ENCODE measurements around the gene SEC22A. TPM values are rescaled to one million over a fixed set of nuclear protein-coding genes. Genes with fewer than 3 reads are reported as not detected.

The SEC22A gene
- polyA plus RNA-seq, 2 donors: 3.2 to 11.5 TPM

DNA sequence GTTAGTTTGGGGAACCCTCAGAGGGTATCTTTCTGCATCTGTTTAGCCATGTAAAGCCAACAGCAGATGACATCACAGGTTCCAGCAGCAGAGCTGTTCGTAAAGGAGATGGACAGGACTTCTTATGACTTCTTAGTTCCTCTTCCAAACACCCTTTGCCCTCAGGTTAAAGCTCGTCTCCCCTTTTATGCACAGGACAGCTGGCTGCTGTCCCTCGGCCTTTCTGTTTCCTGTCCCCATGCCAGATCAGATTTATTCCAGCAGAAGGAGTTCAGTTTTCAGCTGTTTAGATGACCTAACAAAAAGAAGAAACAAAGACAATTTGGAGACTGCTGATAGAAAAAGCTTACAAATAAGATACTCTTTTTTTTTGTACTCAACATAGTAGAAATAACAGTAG lies 45.1 kb downstream of the SEC22A start:
- 46 to 47% methylated on average over 3 of the region's 3 CpGs for WGBS, 2 donors
- H3K9me3 ChIP-seq (ENCODE audit: control insufficient read depth in 2 of 2, insufficient read depth in 1 of 2, low read depth in 1 of 2, low read length in 1 of 2): no peaks in the 10 kb centered on the region
- no peak overlapping the region for H3K27ac ChIP-seq (ENCODE audit: low read depth in 2 of 2, low read length in 1 of 2)
- no peaks in the 10 kb centered on the region for H3K27me3 ChIP-seq (ENCODE audit: control insufficient read depth in 1 of 2, insufficient read depth in 2 of 2, low read length in 2 of 2)
- no peaks in the 10 kb centered on the region for H3K4me1 ChIP-seq (ENCODE audit: control insufficient read depth in 2 of 2, insufficient read depth in 2 of 2, low read length in 1 of 2)
- H3K36me3 ChIP-seq (ENCODE audit: control insufficient read depth in 2 of 2, insufficient read depth in 2 of 2, low read length in 1 of 2): peaks cover 0 to 2% of the 10 kb centered on the region in 2 donors
- H3K4me3 ChIP-seq (ENCODE audit: low read depth in 1 of 2, low read length in 2 of 2): no peak overlapping the region

DNA sequence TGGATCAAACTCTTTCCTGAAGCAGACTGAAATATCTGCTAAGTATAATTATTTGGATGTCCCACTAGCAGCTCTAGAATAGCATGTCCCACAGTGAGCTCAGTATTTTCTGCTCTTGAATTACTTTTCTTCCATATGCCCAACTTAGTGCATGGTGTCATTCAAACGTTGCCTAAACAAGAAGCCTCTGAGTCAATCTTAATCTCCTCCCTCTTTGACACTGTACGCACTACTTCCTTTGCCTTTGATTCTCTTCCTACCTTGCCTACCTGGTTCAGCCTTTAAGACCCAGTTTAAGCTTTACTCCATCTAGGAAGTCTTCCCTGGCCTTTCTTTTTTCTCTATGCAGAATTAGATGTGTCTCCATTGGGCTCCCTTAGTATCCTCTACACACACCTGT lies 54.5 kb downstream of the SEC22A start:
- 36 to 57% methylated on average over 2 of the region's 2 CpGs for WGBS, 2 donors
- no peaks in the 10 kb centered on the region for H3K36me3 ChIP-seq (ENCODE audit: control insufficient read depth in 2 of 2, insufficient read depth in 2 of 2, low read length in 1 of 2)

DNA sequence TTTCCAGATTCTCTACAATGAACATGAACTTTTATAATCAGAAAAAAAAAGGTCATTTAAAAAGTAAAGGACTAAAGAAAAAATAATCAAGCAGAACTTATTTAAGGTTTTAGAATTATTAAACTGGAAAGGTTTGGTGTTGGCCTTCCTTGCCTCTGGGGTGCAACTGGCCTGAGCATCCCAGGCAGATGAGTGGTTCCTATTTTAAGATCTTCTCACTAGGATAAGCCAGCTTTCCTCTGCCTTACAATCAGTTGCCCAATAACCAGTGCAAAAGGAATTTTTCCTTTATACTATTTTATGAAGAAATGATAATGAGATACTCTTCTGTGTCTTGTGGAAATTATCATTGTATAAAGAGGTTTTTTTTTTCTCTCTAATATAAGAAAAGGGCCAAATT lies 56.6 kb downstream of the SEC22A start:
- no peaks in the 10 kb centered on the region for H3K36me3 ChIP-seq (ENCODE audit: control insufficient read depth in 2 of 2, insufficient read depth in 2 of 2, low read length in 1 of 2)
- H3K9me3 ChIP-seq (ENCODE audit: control insufficient read depth in 2 of 2, insufficient read depth in 1 of 2, low read depth in 1 of 2, low read length in 1 of 2): no peaks in the 10 kb centered on the region

More for the DNA sequence above, 54.5 kb downstream of the SEC22A start:
- Histone ChIP-seq H3K27ac (ENCODE audit: low read depth in 2 of 2, low read length in 1 of 2) (no peak overlapping the region), H3K4me1 (ENCODE audit: control insufficient read depth in 2 of 2, insufficient read depth in 2 of 2, low read length in 1 of 2) (no peaks in the 10 kb centered on the region), H3K27me3 (ENCODE audit: control insufficient read depth in 1 of 2, insufficient read depth in 2 of 2, low read length in 2 of 2) (no peaks in the 10 kb centered on the region), H3K4me3 (ENCODE audit: low read depth in 1 of 2, low read length in 2 of 2) (no peak overlapping the region), H3K9me3 (ENCODE audit: control insufficient read depth in 2 of 2, insufficient read depth in 1 of 2, low read depth in 1 of 2, low read length in 1 of 2) (no peaks in the 10 kb centered on the region)

DNA sequence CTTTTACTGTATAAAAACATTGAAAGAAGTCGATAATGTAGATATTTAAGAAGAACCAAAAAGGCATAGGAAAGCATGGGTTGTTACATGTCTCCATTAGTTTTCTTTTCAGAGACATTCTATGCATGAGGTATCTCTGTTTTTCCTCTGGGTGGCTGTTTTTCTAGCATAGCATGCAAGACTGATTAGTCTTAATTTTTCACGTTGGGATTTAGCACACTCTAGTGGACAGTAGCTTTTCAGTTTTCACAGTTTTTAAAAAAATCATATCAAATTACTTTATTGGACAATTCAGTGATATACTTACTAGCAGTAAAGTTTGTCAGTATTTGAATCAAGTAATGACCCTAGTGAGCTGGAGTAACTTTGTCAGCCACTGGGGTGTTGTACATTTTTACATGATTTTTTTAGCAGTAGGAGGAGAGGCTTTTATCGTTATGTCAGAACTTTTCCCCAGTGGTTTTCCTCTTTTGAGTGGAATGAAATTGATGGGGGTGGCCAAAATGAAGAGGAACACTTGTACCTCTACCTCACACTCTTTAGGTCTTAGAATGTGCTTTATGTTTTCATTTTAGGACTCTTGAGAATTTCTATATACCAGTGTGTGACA lies 57.2 kb downstream of the SEC22A start:
- Histone ChIP-seq H3K4me1 (ENCODE audit: control insufficient read depth in 2 of 2, insufficient read depth in 2 of 2, low read length in 1 of 2) (no peaks in the 10 kb centered on the region), H3K27ac (ENCODE audit: low read depth in 2 of 2, low read length in 1 of 2) (no peak overlapping the region)
- 44 to 50% methylated on average over 3 of the region's 3 CpGs for WGBS, 2 donors

More for the DNA sequence above, 56.6 kb downstream of the SEC22A start:
- Histone ChIP-seq H3K27me3 (ENCODE audit: control insufficient read depth in 1 of 2, insufficient read depth in 2 of 2, low read length in 2 of 2) (no peaks in the 10 kb centered on the region), H3K27ac (ENCODE audit: low read depth in 2 of 2, low read length in 1 of 2) (no peak overlapping the region), H3K4me3 (ENCODE audit: low read depth in 1 of 2, low read length in 2 of 2) (no peak overlapping the region), H3K4me1 (ENCODE audit: control insufficient read depth in 2 of 2, insufficient read depth in 2 of 2, low read length in 1 of 2) (no peaks in the 10 kb centered on the region)

DNA sequence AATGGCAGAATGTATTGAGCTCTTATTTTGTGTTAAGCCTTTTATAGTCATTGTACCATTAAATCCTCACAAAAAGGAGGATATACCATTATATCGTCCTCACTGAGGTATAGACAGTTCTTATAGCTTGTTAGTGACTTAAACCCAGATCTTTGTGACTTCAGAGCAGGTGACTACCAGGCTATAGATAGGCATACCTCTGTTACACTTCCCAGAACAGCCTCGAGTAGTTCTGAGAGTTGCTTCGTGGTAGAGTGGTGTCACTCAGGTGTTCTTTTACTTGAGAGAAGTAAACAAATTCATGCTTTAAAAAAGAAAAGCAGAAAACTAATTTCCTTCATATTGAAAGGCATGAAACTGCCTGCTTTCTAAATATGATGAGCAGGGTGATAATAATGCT lies 59.9 kb downstream of the SEC22A start:
- H3K27ac ChIP-seq (ENCODE audit: low read depth in 2 of 2, low read length in 1 of 2): no peak overlapping the region
- H3K4me1 ChIP-seq (ENCODE audit: control insufficient read depth in 2 of 2, insufficient read depth in 2 of 2, low read length in 1 of 2): no peaks in the 10 kb centered on the region
- H3K4me3 ChIP-seq (ENCODE audit: low read depth in 1 of 2, low read length in 2 of 2): no peak overlapping the region
- 70 to 74% methylated on average over 3 of the region's 3 CpGs for WGBS, 2 donors
- H3K9me3 ChIP-seq (ENCODE audit: control insufficient read depth in 2 of 2, insufficient read depth in 1 of 2, low read depth in 1 of 2, low read length in 1 of 2): no peaks in the 10 kb centered on the region
- H3K27me3 ChIP-seq (ENCODE audit: control insufficient read depth in 1 of 2, insufficient read depth in 2 of 2, low read length in 2 of 2): no peaks in the 10 kb centered on the region
- no peaks in the 10 kb centered on the region for H3K36me3 ChIP-seq (ENCODE audit: control insufficient read depth in 2 of 2, insufficient read depth in 2 of 2, low read length in 1 of 2)

More for the DNA sequence above, 57.2 kb downstream of the SEC22A start:
- H3K9me3 ChIP-seq (ENCODE audit: control insufficient read depth in 2 of 2, insufficient read depth in 1 of 2, low read depth in 1 of 2, low read length in 1 of 2): no peaks in the 10 kb centered on the region
- no peaks in the 10 kb centered on the region for H3K36me3 ChIP-seq (ENCODE audit: control insufficient read depth in 2 of 2, insufficient read depth in 2 of 2, low read length in 1 of 2)
- no peak overlapping the region for H3K4me3 ChIP-seq (ENCODE audit: low read depth in 1 of 2, low read length in 2 of 2)
- H3K27me3 ChIP-seq (ENCODE audit: control insufficient read depth in 1 of 2, insufficient read depth in 2 of 2, low read length in 2 of 2): no peaks in the 10 kb centered on the region

DNA sequence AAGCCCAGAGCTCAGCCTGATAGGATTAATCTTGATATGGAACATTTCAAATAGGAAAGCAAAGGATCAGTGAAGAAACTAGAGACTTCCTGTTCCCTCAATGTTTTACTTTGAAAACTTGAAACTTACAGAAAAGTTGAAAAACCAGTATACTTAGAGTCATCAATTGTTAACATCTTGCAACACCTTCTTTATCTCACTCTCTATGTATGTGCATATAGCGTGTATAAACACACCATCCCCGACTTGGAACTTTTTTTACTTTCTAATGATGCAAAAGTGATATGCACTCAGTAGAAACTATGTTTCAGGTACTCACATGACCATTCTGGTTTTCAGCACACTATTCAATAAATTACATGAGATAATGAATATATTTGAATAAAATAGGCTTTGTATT lies 60.5 kb downstream of the SEC22A start:
- H3K36me3 ChIP-seq (ENCODE audit: control insufficient read depth in 2 of 2, insufficient read depth in 2 of 2, low read length in 1 of 2): no peaks in the 10 kb centered on the region
- no peak overlapping the region for H3K4me3 ChIP-seq (ENCODE audit: low read depth in 1 of 2, low read length in 2 of 2)
- WGBS, 2 donors: 67 to 80% methylated on average over 2 of the region's 2 CpGs
- no peaks in the 10 kb centered on the region for H3K9me3 ChIP-seq (ENCODE audit: control insufficient read depth in 2 of 2, insufficient read depth in 1 of 2, low read depth in 1 of 2, low read length in 1 of 2)
- no peaks in the 10 kb centered on the region for H3K4me1 ChIP-seq (ENCODE audit: control insufficient read depth in 2 of 2, insufficient read depth in 2 of 2, low read length in 1 of 2)
- no peak overlapping the region for H3K27ac ChIP-seq (ENCODE audit: low read depth in 2 of 2, low read length in 1 of 2)
- H3K27me3 ChIP-seq (ENCODE audit: control insufficient read depth in 1 of 2, insufficient read depth in 2 of 2, low read length in 2 of 2): no peaks in the 10 kb centered on the region

DNA sequence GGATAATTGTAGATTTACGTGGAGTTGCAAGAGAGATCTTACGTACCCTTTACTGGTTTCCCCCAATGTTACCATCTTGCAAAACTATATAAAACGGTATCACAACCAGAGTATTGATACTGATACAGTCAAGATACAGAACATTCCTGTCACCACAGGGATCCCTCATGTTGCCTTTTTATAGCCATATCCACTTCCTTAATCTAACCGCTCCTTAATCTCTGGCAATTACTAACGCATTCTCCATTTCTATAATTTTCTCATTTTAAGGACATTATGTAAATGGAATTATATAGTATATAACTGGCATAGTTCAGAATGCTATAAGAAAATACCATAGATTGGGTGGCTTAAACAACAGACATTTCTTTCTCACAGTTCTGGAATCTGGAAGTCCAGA lies 61.1 kb downstream of the SEC22A start:
- Histone ChIP-seq H3K4me3 (ENCODE audit: low read depth in 1 of 2, low read length in 2 of 2) (no peak overlapping the region), H3K4me1 (ENCODE audit: control insufficient read depth in 2 of 2, insufficient read depth in 2 of 2, low read length in 1 of 2) (no peaks in the 10 kb centered on the region), H3K9me3 (ENCODE audit: control insufficient read depth in 2 of 2, insufficient read depth in 1 of 2, low read depth in 1 of 2, low read length in 1 of 2) (no peaks in the 10 kb centered on the region), H3K27ac (ENCODE audit: low read depth in 2 of 2, low read length in 1 of 2) (no peak overlapping the region), H3K27me3 (ENCODE audit: control insufficient read depth in 1 of 2, insufficient read depth in 2 of 2, low read length in 2 of 2) (no peaks in the 10 kb centered on the region), H3K36me3 (ENCODE audit: control insufficient read depth in 2 of 2, insufficient read depth in 2 of 2, low read length in 1 of 2) (no peaks in the 10 kb centered on the region)
- WGBS, 2 donors: 86 to 92% methylated on average over 5 of the region's 5 CpGs

DNA sequence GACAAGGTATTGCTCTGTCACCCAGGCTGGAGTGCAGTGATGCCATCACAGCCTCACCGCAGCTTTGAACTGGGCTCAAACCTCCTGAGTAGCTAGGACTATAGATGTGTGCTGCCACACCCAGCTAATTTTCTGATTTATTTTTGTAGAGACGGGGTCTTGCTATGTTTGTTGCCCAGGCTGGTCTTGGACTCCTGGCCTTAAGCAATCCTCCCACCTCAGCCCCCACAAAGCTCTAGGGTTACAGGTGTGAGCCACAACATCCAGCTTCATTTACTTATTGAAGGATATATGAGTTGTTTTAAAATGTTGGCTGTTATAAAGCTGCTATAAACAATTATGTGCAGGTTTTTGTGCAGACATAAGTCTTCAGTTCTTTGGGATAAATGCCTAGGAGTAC lies 62.2 kb downstream of the SEC22A start:
- Histone ChIP-seq H3K27me3 (ENCODE audit: control insufficient read depth in 1 of 2, insufficient read depth in 2 of 2, low read length in 2 of 2) (no peaks in the 10 kb centered on the region), H3K4me1 (ENCODE audit: control insufficient read depth in 2 of 2, insufficient read depth in 2 of 2, low read length in 1 of 2) (no peaks in the 10 kb centered on the region), H3K36me3 (ENCODE audit: control insufficient read depth in 2 of 2, insufficient read depth in 2 of 2, low read length in 1 of 2) (no peaks in the 10 kb centered on the region), H3K9me3 (ENCODE audit: control insufficient read depth in 2 of 2, insufficient read depth in 1 of 2, low read depth in 1 of 2, low read length in 1 of 2) (no peaks in the 10 kb centered on the region), H3K4me3 (ENCODE audit: low read depth in 1 of 2, low read length in 2 of 2) (no peak overlapping the region), H3K27ac (ENCODE audit: low read depth in 2 of 2, low read length in 1 of 2) (no peak overlapping the region)
- 98 to 100% methylated on average over 2 of the region's 2 CpGs for WGBS, 2 donors

DNA sequence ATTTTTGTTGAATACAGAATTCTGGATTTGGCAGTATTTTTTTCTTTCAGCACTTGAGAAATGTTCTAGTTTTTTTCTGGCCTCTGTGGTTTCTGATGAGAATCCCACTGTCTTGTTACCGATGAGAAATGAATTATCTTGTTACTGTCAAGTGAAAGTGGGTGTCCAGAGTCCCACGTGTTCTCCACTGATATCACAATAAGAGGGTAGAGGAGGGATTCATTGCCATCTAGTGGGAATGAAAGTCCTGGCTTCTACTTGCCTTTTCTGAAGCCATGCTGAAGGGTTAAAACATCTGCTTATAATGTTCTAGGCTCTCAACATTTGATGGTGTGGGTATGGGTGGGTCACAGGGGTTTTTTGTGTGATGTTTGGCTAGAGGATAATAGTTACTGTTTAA lies 66.1 kb downstream of the SEC22A start:
- WGBS, 2 donors: 86 to 88% methylated on average over 2 of the region's 2 CpGs
- H3K4me1 ChIP-seq (ENCODE audit: control insufficient read depth in 2 of 2, insufficient read depth in 2 of 2, low read length in 1 of 2): no peaks in the 10 kb centered on the region
- no peak overlapping the region for H3K27ac ChIP-seq (ENCODE audit: low read depth in 2 of 2, low read length in 1 of 2)
- H3K9me3 ChIP-seq (ENCODE audit: control insufficient read depth in 2 of 2, insufficient read depth in 1 of 2, low read depth in 1 of 2, low read length in 1 of 2): no peaks in the 10 kb centered on the region
- no peaks in the 10 kb centered on the region for H3K36me3 ChIP-seq (ENCODE audit: control insufficient read depth in 2 of 2, insufficient read depth in 2 of 2, low read length in 1 of 2)
- no peaks in the 10 kb centered on the region for H3K27me3 ChIP-seq (ENCODE audit: control insufficient read depth in 1 of 2, insufficient read depth in 2 of 2, low read length in 2 of 2)
- no peak overlapping the region for H3K4me3 ChIP-seq (ENCODE audit: low read depth in 1 of 2, low read length in 2 of 2)

DNA sequence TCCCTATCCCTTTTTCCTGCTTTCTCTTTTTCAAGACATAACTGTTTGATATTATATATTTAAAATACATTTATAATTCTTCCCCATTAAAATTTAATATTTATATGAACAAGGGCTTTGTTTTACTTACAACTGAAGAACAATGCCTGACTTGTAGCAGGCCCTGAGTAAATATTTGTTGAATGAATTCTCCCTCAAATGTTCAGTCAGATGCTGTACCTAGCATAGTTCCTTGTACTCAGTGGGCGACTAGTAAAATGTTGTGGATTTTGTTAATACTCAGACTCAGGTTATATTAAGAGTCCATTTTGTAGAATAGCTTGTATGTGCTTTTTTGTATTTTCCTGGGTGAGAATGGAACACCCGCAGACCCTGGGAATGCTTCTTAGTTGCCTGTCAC lies 69.1 kb downstream of the SEC22A start:
- H3K4me1 ChIP-seq (ENCODE audit: control insufficient read depth in 2 of 2, insufficient read depth in 2 of 2, low read length in 1 of 2): no peaks in the 10 kb centered on the region
- H3K4me3 ChIP-seq (ENCODE audit: low read depth in 1 of 2, low read length in 2 of 2): no peak overlapping the region
- no peaks in the 10 kb centered on the region for H3K9me3 ChIP-seq (ENCODE audit: control insufficient read depth in 2 of 2, insufficient read depth in 1 of 2, low read depth in 1 of 2, low read length in 1 of 2)
- H3K27ac ChIP-seq (ENCODE audit: low read depth in 2 of 2, low read length in 1 of 2): no peak overlapping the region
- no peaks in the 10 kb centered on the region for H3K36me3 ChIP-seq (ENCODE audit: control insufficient read depth in 2 of 2, insufficient read depth in 2 of 2, low read length in 1 of 2)
- 92 to 93% methylated on average over 2 of the region's 2 CpGs for WGBS, 2 donors
- H3K27me3 ChIP-seq (ENCODE audit: control insufficient read depth in 1 of 2, insufficient read depth in 2 of 2, low read length in 2 of 2): no peaks in the 10 kb centered on the region

All from esophagus (tissue), 2 donors.